Measurements from ENCODE around the gene TH.

TH gene

DNA sequence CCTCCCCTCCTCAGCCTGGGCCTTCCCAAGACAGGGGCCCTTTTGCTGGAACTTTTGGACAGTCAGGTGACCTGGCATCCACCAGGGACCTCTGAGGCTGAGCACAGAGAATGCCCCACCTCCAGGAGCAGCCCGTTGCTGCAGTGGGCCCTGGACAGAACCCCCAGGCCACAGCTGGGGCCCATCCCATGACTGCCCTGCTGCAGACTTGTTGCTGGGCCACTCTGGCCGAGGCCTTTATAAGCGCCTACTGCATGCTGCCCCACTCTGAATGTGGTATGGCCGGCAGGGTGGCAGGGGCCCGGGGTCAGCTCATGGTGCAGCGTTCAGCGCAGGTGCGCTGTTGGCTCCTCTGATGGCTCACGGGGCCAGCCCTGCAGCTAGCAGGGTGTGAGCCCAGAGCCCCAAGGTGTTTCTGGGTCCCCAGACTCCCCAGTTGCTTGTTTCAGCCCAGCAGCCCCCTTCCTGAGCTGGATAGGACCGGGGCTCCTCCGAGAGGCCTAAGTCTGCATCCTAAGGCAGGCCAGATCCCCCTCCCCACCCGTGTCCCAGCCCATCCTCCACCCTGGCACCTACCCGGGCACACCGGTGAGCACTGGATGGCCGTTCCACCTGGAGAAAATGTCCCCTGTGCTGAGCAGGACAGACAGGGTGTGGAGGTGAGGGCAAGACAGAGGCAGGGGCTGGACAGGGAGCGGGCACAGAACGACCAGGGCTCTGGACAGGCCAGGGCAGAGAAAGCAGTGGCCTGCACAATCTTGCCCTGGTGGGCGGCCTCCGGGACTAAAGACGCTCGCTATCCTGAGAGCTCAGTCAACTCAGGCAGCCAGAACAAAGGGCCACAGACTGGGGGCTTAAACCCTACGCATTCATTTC lies 28.1 kb upstream of the TH start:
- Histone ChIP-seq H3K36me3 (no peaks in the 10 kb centered on the region), H3K27ac (no peak overlapping the region), H3K27me3 (peaks cover 0 to 34% of the 10 kb centered on the region in 2 donors), H3K4me1 (peaks cover 0 to 8% (median 0%) of the 10 kb centered on the region in 4 donors), H3K4me3 (no peak overlapping the region), H3K9me3 (no peaks in the 10 kb centered on the region)
- DNase-seq = no peak
- TF ChIP-seq, protein P1, sequence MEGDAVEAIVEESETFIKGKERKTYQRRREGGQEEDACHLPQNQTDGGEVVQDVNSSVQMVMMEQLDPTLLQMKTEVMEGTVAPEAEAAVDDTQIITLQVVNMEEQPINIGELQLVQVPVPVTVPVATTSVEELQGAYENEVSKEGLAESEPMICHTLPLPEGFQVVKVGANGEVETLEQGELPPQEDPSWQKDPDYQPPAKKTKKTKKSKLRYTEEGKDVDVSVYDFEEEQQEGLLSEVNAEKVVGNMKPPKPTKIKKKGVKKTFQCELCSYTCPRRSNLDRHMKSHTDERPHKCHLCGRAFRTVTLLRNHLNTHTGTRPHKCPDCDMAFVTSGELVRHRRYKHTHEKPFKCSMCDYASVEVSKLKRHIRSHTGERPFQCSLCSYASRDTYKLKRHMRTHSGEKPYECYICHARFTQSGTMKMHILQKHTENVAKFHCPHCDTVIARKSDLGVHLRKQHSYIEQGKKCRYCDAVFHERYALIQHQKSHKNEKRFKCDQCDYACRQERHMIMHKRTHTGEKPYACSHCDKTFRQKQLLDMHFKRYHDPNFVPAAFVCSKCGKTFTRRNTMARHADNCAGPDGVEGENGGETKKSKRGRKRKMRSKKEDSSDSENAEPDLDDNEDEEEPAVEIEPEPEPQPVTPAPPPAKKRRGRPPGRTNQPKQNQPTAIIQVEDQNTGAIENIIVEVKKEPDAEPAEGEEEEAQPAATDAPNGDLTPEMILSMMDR (IDR thresholded peaks at IDR 0.05) = no peak
- intact Hi-C loops (cut with DNase I; ENCODE audit: low total_unique reads) = no loop called here

DNA sequence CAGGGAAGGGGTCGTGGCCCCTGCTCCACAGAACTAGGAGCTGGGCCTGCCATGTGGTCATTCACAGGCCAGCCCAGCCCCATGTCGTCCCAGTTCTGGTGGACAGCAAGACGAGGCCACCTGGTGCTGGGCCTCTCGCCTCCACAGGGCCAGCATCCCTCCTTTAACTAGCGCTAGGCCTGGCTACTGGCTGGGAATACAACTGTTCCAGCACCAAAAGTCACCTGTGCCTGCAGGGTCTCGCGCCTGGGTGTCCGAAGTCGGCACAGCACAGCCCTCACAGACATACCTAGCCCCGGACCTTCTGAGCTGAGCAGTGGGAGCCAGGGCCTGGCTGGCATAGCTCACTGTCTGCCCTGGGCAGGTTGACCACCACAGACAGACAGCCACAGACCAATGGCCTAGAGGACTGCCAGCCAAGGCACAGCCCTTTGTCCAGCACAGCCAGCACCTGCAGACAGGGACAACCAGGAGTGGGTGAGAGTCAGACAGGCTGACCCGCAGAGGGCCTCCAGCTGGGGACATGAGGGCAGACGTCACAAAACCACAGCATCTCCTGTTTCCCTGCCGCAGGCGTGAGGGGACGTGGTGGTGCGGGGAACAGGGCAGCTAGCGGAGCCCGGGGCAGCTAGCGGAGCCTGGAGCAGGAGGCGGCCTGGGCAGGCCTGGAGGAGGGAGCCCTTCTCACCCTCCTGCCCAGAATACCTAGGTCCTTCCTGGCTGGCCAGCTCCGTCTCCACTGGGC lies 27.2 kb upstream of the TH start:
- TF ChIP-seq, protein P1 (IDR thresholded peaks at IDR 0.05) = no peak
- intact Hi-C loops (cut with DNase I; ENCODE audit: low total_unique reads) = no loop called here
- Histone ChIP-seq H3K27ac (no peak overlapping the region), H3K27me3 (peaks cover 0 to 31% of the 10 kb centered on the region in 2 donors), H3K4me1 (peaks cover 0 to 8% (median 0%) of the 10 kb centered on the region in 4 donors), H3K36me3 (no peaks in the 10 kb centered on the region), H3K4me3 (no peak overlapping the region), H3K9me3 (no peaks in the 10 kb centered on the region)
- DNase-seq = no peak

DNA sequence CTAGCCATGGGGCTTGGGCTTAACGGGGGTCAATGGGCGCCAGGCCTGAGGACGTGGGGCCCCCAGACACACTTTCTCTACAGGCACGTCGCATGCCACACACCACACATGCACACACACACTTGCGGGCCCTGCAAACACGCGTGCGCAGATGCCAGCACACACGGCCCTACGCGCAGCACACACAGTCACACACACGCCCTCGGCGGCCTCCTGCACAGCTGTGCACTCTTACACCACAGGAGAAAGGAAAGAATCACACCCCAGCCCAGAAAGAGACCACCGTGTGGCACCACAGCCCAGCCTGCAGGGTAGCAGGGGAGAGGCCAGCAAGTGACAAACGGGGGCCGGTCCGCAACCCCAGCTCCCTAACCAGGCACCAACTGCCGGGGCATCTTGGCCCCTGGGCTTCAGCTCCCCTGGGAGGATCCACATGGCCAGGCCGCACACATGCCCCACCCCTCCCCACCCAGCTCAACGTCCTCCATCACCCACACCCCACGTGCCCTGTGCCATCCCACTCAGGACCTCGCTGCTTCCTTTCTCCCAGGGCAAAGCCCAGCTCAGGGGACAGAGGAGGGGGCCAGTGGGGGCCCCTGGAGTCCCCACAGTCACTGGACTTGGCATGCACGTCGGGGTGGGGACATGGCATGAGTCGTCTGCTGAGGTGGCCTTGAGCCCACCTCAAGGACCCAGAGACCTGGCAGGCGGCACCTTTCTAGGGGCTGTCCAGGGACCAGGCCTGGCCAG lies 26.3 kb upstream of the TH start:
- Histone ChIP-seq H3K27me3 (peaks cover 0 to 31% of the 10 kb centered on the region in 2 donors), H3K4me3 (no peak overlapping the region), H3K9me3 (no peaks in the 10 kb centered on the region), H3K36me3 (no peaks in the 10 kb centered on the region), H3K4me1 (peaks cover 0 to 6% (median 0%) of the 10 kb centered on the region in 4 donors), H3K27ac (no peak overlapping the region)
- TF ChIP-seq, protein P1 (IDR thresholded peaks at IDR 0.05) = no peak
- DNase-seq = no peak
- intact Hi-C loops (cut with DNase I; ENCODE audit: low total_unique reads) = no loop called here

DNA sequence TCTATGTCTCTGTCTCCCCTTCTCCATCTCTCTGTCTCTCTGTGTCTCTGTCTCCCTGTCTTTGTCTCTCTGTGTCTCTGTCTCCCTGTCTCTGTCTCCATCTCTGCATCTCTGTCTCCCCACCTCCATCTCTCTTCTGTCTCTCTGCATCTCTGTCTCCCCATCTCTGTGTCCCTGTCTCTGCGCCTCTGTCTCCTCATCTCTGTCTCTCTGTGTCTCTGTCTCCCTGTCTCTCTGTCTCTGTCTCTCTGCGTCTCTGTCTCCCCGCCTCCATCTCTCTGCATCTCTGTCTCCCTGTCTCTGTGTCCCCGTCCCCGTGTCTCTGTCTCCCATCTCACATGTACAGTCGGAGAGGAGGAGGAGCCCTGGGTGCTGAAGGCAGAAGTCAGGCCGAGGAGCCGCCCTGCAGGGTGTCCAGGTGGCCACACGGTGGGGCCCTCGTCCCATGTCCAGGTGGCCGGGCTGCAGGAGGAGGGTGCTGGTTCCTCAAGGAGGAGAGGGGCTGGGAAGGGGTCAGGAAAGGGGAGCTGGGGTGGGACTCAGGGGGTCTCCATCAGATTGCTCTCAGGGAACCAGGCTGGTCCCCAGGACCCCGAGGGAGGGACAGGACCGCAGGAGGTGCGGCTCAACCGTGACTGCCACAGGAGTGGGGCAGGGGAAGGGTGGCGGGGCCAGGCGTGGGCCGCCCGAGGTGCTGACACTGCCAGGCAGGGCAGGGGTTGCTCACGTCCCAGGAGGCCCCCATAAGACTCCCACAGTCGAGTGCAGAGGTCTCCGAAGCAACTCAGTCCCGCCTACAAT lies 25.6 kb upstream of the TH start:
- TF ChIP-seq, protein P1 (IDR thresholded peaks at IDR 0.05) = peak; percentile 68 to 69

DNA sequence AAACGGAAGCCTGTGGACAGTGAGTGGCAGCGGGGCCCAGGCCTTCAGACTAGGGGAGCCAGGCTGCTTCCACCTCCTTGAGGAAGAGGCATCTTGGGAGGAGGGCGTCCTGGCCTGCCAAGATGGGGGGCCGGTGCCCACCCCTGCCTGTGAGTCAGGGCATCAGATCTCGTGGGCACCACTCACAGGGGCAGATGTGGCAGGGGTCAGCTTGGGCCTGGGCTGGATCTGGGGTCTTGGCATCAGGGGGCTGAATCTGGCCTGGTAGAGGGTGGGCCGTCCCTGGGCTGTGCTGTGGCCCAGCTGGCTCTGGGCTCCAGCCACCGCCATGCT lies 24.1 kb upstream of the TH start:
- Histone ChIP-seq H3K36me3 (no peaks in the 10 kb centered on the region), H3K4me1 (no peaks in the 10 kb centered on the region), H3K9me3 (no peaks in the 10 kb centered on the region), H3K27ac (no peak overlapping the region), H3K4me3 (no peak overlapping the region), H3K27me3 (peaks cover 0 to 52% of the 10 kb centered on the region in 2 donors)
- intact Hi-C loops (cut with DNase I; ENCODE audit: low total_unique reads) = loop anchor here (2.0 kb wide), 1 partner anchor 225 kb away; no protein-coding TSS in a partner anchor
- TF ChIP-seq, protein P1 (IDR thresholded peaks at IDR 0.05) = no peak
- no peak for DNase-seq

More for the DNA sequence above, 25.6 kb upstream of the TH start:
- Histone ChIP-seq H3K27me3 (peaks cover 0 to 39% of the 10 kb centered on the region in 2 donors), H3K9me3 (no peaks in the 10 kb centered on the region), H3K36me3 (no peaks in the 10 kb centered on the region), H3K4me3 (no peak overlapping the region), H3K4me1 (no peaks in the 10 kb centered on the region), H3K27ac (no peak overlapping the region)
- intact Hi-C loops (cut with DNase I; ENCODE audit: low total_unique reads) = no loop called here
- DNase-seq = peak in 1 of 2 donors; percentile 64
